ENCODE data around the gene DEPP1.
"Not testable (repeated sequence)": the region's sequence is repeated elsewhere in the genome, so short reads cannot be mapped to it uniquely, and the experiment has no call there.

The DEPP1 gene, protein sequence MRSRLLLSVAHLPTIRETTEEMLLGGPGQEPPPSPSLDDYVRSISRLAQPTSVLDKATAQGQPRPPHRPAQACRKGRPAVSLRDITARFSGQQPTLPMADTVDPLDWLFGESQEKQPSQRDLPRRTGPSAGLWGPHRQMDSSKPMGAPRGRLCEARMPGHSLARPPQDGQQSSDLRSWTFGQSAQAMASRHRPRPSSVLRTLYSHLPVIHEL

GRCh38 chr10:44978570-44979280 is at the start of gene DEPP1:
Gene DEPP1, minus strand, starts transcription at chr10:44978809. Its CDS starts 779 bp downstream, at chr10:44978030.
- DNase-seq, result peak; percentile 33

DNA sequence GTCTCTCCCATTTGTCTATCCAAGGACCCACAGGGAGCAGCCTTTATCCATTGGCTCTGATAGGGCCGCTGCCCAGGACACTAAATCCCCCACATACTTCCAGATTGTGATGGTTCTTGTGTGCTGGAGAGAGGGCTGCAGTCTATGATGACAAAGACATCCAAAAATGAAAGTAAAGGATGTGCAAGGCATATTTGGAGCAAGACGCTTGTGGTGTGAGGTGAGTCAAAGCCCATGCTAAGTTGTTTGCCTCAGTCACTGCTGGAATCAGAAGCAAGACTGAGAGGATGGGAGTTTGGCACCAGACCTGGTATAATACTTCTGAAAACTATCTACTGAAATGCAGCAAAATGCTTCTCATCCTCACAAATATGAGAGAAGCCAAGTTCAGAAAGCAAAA is 44.8 kb upstream of the DEPP1 start:
- no peak for DNase-seq

DNA sequence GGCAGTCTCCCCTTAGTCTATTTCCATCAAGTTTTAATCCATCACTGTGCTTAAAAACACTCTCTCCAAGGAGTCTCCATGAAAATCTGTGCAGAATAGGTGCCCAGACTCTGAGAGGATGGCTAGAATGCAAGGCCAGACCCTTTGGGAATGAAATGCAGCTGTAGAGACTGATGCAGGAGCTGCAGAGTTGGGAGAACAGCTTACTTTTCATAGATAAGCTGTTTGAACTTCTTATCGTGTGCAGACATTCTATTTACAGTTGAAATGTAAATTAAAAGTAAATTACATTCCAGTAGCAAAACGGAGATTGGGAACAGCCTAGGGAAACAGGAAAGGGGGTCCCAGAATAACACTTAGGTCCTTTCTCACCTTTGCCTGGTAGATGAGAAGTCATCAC is 37.0 kb upstream of the DEPP1 start:
- no peak for DNase-seq

DNA sequence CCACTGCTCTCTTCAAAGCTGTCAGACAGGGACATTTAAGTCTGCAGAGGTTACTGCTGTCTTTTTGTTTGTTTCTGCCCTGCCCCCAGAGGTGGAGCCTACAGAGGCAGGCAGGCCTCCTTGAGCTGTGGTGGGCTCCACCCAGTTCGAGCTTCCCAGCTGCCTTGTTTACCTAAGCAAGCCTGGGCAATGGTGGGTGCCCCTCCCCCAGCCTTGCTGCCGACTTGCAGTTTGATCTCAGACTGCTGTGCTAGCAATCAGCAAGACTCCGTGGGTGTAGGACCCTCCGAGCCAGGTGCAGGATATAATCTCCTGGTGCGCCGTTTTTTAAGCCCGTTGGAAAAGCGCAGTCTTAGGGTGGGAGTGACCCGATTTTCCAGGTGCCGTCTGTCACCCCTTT is 35.9 kb upstream of the DEPP1 start:
- not testable (repeated sequence) for DNase-seq

DNA sequence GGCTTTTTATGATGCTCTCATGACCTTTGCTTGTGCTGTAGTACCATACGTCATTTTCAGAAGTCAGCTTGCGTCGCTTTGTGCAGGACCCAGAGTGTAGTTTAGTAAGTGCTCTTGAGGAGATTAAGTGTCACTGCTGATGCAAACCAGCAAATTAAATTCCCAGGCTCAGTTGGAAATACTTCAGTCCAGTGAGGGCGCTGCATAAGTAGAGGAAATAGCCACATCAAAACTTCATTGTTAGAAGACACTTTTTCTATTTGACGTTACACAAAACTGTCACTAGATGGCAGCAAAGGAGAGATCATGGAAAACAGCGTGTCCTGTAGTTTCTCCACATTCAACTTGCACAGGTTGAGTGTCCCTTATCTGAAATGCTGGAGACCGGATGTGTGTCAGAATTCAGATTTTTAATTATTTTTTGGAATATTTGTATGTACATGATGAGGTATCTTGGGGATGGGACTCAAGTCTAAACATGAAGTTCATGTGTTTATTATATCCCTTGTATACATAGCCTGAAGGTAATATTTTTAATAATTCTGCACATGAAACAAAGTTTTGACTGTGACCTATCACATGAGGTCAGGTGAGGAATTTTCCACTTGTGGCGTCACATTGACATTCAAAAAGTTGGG is 30.0 kb upstream of the DEPP1 start:
- DNase-seq, result no peak

- DNase-seq, result no peak
These were observed 27.8 kb upstream of the DEPP1 start for GRCh38 chr10:45006276-45007030.

DNA sequence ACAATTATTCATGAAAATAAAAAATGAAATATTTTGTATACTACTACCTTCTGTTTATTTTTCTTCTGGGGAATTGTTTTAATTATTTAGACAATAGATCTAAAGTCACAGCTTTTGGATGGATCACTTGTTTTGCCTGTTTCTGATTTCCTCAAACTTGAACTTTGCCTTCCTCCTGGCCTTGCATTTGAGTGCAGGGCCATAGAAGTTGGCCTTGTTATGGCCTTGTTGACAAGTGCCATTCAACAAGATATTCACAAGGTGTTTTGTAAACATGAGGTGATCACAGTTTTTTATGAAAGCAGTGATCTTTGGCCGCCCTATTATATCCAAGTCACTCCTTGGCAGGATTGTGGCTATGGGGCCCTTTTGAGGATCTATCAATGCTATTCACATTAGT is 26.7 kb upstream of the DEPP1 start:
- DNase-seq, result no peak

GRCh38 chr10:45004661-45005060 is 26.1 kb upstream of the DEPP1 start:
- DNase-seq, result no peak

GRCh38 chr10:45003432-45004000 is 24.9 kb upstream of the DEPP1 start:
- no peak for DNase-seq

DNA sequence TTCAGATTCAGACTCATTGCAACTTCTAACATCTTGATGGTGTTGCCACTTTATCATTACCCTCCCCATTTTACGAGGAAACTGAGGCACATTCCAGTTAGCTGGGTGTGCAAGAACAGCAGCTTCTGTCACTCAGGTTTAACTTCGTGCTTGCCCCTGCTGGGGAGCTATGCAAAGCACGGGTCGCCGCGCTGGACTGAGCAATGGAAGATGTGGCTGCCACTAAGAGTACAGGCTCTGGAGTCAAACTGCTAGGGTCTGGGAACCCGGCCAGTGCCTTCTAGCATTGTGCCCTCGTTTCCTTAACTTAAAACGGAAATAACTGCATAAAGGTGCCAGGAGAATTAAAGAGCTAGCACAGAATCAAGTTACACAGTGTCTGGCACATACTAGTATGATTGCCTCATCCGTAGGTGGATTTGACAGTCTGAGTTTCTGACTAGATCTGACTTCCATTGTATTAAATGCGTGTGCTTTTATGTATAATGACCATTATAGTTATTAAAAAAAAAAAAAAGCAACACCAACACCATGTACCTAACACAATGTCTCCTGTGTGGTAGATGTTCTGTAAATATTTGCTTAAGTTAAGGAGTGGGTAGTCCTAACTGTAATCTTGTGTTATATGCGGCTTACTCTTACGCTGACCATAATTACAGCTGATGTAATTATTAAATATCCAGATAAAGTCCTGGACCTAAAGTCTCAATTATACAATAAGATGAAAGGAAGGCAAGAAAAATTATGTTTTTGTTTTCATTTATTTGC is 23.0 kb upstream of the DEPP1 start:
- peak; percentile 61 for DNase-seq

GRCh38 chr10:45000752-45001380 is 22.3 kb upstream of the DEPP1 start, which contains the start of gene ZNF22:
Gene ZNF22, plus strand, starts transcription at chr10:45000923. Its CDS starts 2,446 bp downstream, at chr10:45003369.
- DNase-seq, result peak; percentile 58

- no peak for DNase-seq
These were observed 21.6 kb upstream of the DEPP1 start for GRCh38 chr10:45000138-45000751.

- no peak for DNase-seq
These were observed 19.6 kb upstream of the DEPP1 start for GRCh38 chr10:44998146-44998631.

DNA sequence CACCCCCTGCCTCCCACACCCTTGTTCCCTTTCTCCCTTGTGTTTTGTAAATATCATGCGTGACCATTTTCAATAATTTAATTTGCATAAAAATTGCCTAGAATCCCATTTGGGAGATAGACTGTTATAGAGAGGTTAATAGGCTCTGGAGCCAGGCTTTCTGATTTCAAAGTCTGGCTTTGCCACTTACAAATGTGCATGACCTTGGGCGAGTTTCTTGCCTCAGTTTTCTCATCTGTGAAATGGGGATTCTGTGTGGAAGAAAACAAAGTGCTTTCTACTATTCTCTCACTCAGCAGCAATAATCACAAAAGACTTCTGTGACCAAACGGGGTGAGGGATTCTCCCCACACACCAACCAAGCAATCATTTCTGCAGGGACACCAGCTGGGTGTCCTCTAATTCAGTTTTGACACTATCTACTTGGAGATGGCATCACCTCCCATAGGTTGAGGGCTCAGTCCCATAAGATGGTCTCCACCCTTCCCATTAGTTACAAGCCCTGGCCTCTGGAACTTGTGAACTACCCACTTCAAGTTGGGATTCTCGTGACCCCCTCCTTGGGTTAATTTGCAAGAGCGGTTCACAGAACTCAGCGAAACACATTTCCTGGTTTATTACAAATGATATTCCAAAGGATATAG is 18.6 kb upstream of the DEPP1 start:
- no peak for DNase-seq

DNA sequence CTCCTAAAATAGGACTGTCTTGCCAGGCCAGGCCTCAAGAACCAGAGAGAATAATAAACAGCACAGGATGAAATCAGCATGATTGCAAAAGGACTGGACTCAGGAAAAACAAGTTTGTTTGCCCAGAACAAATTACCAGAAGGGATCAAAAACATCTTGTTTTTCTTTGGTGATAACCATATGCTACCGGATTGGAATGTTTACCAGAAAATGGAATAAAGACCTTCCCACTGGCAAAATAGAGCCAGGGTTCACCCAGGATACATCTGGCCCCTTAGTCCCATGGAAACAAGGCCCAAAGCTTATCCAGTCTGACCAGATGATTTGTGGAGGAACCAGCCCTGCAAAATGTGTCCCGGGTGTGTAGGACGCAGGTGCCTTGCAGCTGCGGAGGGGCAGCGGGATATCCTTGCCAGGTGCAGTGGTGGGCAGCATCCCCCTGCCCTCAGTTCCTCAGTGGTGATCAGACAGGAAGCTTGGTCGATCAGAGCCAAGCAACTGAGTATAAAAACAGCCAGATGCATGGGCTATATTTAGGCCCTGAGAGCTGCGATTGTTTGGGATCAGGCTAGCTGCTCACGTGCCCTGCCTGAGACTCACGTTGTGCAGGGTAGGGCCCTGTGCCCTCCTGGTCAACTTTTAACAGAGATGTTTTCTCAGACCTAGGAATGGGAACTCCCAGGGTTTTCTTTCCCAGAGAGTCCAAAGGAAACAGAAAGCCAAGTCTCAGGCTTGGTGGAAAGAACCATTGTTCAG is 17.5 kb upstream of the DEPP1 start:
- DNase-seq, result no peak

GRCh38 chr10:44995581-44995913 is 16.9 kb upstream of the DEPP1 start:
- no peak for DNase-seq

DNA sequence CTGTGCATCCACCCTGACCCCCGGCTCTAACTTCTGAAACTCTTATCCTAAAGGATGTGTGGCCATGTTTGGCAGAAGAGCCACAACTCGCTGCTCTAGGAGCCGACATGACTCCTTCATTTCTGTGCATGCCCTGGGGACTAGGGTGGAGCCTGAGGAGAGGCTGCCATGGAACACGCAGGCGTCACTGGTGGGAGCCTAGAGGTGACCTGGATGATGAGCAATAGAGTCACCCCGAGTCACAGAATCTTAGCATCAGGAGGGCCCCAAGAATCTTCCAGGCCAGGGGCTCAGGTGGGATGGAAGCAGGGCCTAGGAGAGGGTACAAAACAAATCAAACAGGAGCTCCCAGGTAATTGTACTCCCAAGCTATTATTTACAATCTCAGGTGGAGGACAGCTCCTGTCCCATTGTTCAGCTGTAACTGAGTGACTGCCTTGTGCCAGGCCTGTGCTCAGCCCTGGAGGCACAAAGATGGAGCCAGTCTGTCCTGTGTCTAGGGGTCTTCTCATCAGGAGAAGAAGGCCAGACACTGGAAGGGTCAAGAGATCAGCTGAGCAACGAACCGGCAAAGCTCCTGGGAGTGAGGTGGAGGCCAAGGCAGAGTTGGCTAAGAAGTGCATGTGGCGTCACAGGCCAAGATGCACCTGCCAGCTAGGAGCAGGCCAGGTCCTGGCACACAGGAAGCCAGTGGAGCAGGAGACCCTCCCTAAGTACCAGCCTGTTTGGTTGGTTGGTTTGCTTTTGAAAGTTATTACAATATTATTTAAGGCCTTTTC is 16.3 kb upstream of the DEPP1 start:
- DNase-seq, result no peak

GRCh38 chr10:44993922-44994751 is 15.5 kb upstream of the DEPP1 start:
- no peak for DNase-seq
